OCI-LY7 (cell line): ENCODE data around the gene SIRT3. TPM values are rescaled to one million over a fixed set of nuclear protein-coding genes. Genes with fewer than 3 reads are reported as not detected.
"Not testable (repeated sequence)": the region's sequence is repeated elsewhere in the genome, so short reads cannot be mapped to it uniquely, and the experiment has no call there.

ENCODE experiments used
- BruUV-seq: library from RNA; stranded (reverse); fragments of 400-500 nt; replicated peaks from 2 replicates; lab custom pipeline; 2021; lab: Mats Ljungman, UMichigan
- CTCF ChIA-PET: fragments of 300-600 bp; sonication (Branson Sonifier 250); formaldehyde crosslinking; loops from one replicate; lab custom pipeline; 2022; ENCODE audit warnings: antibody characterized with exemption; ENCODE audit not compliant: unreplicated experiment; lab: Charles Lee
- POLR2A ChIA-PET: fragments of 300-600 bp; sonication (Branson Sonifier 250); formaldehyde crosslinking; loops from one replicate; lab custom pipeline; 2022; ENCODE audit warnings: antibody characterized with exemption; lab: Charles Lee
- DNase-seq: peaks from one replicate; pipeline ENCODE4 v3.0.0-alpha.2; 2015; ENCODE audit warnings: low spot score
- H2AFZ ChIP-seq: fragments of 200-600 bp; sonication (generic), shearing (Covaris generic); 2 replicates; pipeline ENCODE4 v1.6.1; 2014; ENCODE audit warnings: mild to moderate bottlenecking, antibody characterized with exemption, low read length, moderate library complexity
- H3K27ac ChIP-seq: fragments of 200-600 bp; sonication (generic); 2 replicates; pipeline ENCODE4 v1.5.1; 2014; ENCODE audit warnings: mixed run types, low read depth, mild to moderate bottlenecking, moderate library complexity, low read length, inconsistent platforms; ENCODE audit not compliant: poor library complexity, severe bottlenecking
- H3K36me3 ChIP-seq: fragments of 200-600 bp; sonication (generic); 2 replicates; pipeline ENCODE4 v1.6.1; 2014; ENCODE audit warnings: mild to moderate bottlenecking, antibody characterized with exemption, low read length, moderate library complexity, mixed read lengths; ENCODE audit not compliant: insufficient read depth
- H3K4me1 ChIP-seq: fragments of 200-600 bp; sonication (generic); 2 replicates; pipeline ENCODE4 v1.5.1; 2014; ENCODE audit warnings: mild to moderate bottlenecking, low read length; ENCODE audit not compliant: insufficient read depth, poor library complexity, severe bottlenecking
- H3K4me2 ChIP-seq: fragments of 200-600 bp; sonication (generic); 2 replicates; pipeline ENCODE4 v1.6.1; 2014; ENCODE audit warnings: mild to moderate bottlenecking, low read length
- H3K4me3 ChIP-seq: fragments of 200-600 bp; sonication (generic); 2 replicates; pipeline ENCODE4 v1.5.1; 2014; ENCODE audit warnings: mild to moderate bottlenecking, low read depth, low read length; ENCODE audit not compliant: poor library complexity, severe bottlenecking
- H3K79me2 ChIP-seq: fragments of 200-600 bp; sonication (generic); 2 replicates; pipeline ENCODE4 v1.6.1; 2016; ENCODE audit warnings: low read depth, mild to moderate bottlenecking, low read length, moderate library complexity, mixed read lengths; ENCODE audit not compliant: insufficient read depth
- H3K9me2 ChIP-seq: fragments of 200-600 bp; sonication (generic); 2 replicates; pipeline ENCODE4 v1.6.1; 2016; ENCODE audit warnings: mild to moderate bottlenecking, low read length, mixed read lengths; ENCODE audit not compliant: insufficient read depth
- H3K9me3 ChIP-seq: fragments of 200-600 bp; sonication (generic); 2 replicates; pipeline ENCODE4 v1.6.1; 2014; ENCODE audit warnings: mild to moderate bottlenecking, mixed run types, low read length, mixed read lengths
- H4K20me1 ChIP-seq: fragments of 200-600 bp; sonication (generic); 2 replicates; pipeline ENCODE4 v1.6.1; 2014; ENCODE audit warnings: mild to moderate bottlenecking, antibody characterized with exemption, low read length, moderate library complexity, mixed read lengths; ENCODE audit not compliant: insufficient read depth
- CTCF ChIP-seq: fragments of 200-600 bp; sonication (generic); conservative IDR thresholded peaks from 2 replicates; pipeline ENCODE4 v1.5.1; 2014; ENCODE audit warnings: mild to moderate bottlenecking, antibody characterized with exemption, low read length, moderate library complexity, mixed read lengths
- intact Hi-C: fragments of 100-400 bp; cut with micrococcal nuclease; formaldehyde crosslinking; loops from one replicate; pipeline ENCODE4 v1.10.0; 2022; ENCODE audit not compliant: unreplicated experiment
- total RNA-seq, 2 experiments: library from RNA; depleted of rRNA in 1 of 2; stranded (reverse); fragments of >200 nt in 1 of 2; shearing (Covaris generic) in 1 of 2; gene quantifications; 2 replicates each; pipeline ENCODE4 v1.2.3, GENCODE V29; 2014 to 2022

The SIRT3 gene
- total RNA-seq, 2 experiments from 2014 or later = 8.5 to 21.0 TPM

- H3K36me3 ChIP-seq, H3K79me2 ChIP-seq, H4K20me1 ChIP-seq, intact Hi-C loops, POLR2A ChIA-PET, H3K9me2 ChIP-seq, H3K4me3 ChIP-seq, DNase-seq, H3K27ac ChIP-seq, H3K9me3 ChIP-seq, H3K4me1 ChIP-seq, H3K4me2 ChIP-seq, CTCF ChIA-PET, H2AFZ ChIP-seq, BruUV-seq: not testable (repeated sequence)
- peak; percentile 56 for TF ChIP-seq CTCF
These were observed 44.4 kb downstream of the SIRT3 start for GRCh38 chr11:191490-192478.

- CTCF ChIA-PET, DNase-seq: not testable (repeated sequence)
These were observed 45.6 kb downstream of the SIRT3 start for GRCh38 chr11:190546-190945.

GRCh38 chr11:189843-190311 lies 46.3 kb downstream of the SIRT3 start:
- H3K79me2 ChIP-seq, H3K4me1 ChIP-seq, DNase-seq, H3K9me3 ChIP-seq, H4K20me1 ChIP-seq, H3K4me3 ChIP-seq, CTCF ChIA-PET, H3K36me3 ChIP-seq, POLR2A ChIA-PET, H2AFZ ChIP-seq, BruUV-seq, H3K4me2 ChIP-seq, H3K27ac ChIP-seq, intact Hi-C loops, H3K9me2 ChIP-seq: not testable (repeated sequence)
- TF ChIP-seq CTCF = peak; percentile 55

More at GRCh38 chr11:190546-190945, 45.6 kb downstream of the SIRT3 start:
- POLR2A ChIA-PET, H3K9me2 ChIP-seq, intact Hi-C loops, H3K9me3 ChIP-seq, H3K4me3 ChIP-seq, H4K20me1 ChIP-seq, H3K4me2 ChIP-seq, H3K27ac ChIP-seq, H3K36me3 ChIP-seq, BruUV-seq, H3K4me1 ChIP-seq, H3K79me2 ChIP-seq, H2AFZ ChIP-seq: not testable (repeated sequence)
